K562 (cell line): Measurements from ENCODE around the gene SERPINE1. TPM values are rescaled to one million over a fixed set of nuclear protein-coding genes. Genes with fewer than 3 reads are reported as not detected.
A peak's percentile ranks its signal among the peaks of the same experiment; 100 is the strongest.

ENCODE experiments used
- CBX2 ChIP-seq: fragments of 200-600 bp; sonication (generic); IDR thresholded peaks from one replicate; pipeline ENCODE4 v1.6.1; 2012; ENCODE audit warnings: mild to moderate bottlenecking, low read length, inconsistent platforms; ENCODE audit not compliant: insufficient read depth, poor library complexity, severe bottlenecking
- CHD1 ChIP-seq: fragments of 200-600 bp; sonication (generic); IDR thresholded peaks from one replicate; pipeline ENCODE4 v1.6.1; 2012; ENCODE audit warnings: mild to moderate bottlenecking, moderate library complexity, low read length, inconsistent platforms
- CHD4 ChIP-seq: fragments of 200-600 bp; sonication (generic); IDR thresholded peaks from 3 replicates; pipeline ENCODE4 v1.6.1; 2012; ENCODE audit warnings: low read depth, mild to moderate bottlenecking, mixed read lengths, low read length, inconsistent platforms; ENCODE audit not compliant: insufficient read depth, insufficient replicate concordance, poor library complexity, severe bottlenecking
- CSDE1 ChIP-seq, 2 experiments: fragments of 450-650 bp; IDR thresholded peaks; 2 replicates each; pipeline ENCODE4 v1.6.1; 2016; ENCODE audit warnings: mild to moderate bottlenecking in 1 of 2
- CTBP1 ChIP-seq: fragments of 450-650 bp; IDR thresholded peaks from 2 replicates; pipeline ENCODE4 v1.6.1; 2016; ENCODE audit warnings: borderline replicate concordance
- E2F3 ChIP-seq: fragments of 250-450 bp; sonication (Bioruptor Pico); IDR thresholded peaks from 2 replicates; pipeline ENCODE4 v1.4.0; 2020; ENCODE audit warnings: mild to moderate bottlenecking
- ELF4 ChIP-seq: fragments of 450-650 bp; formaldehyde crosslinking; IDR thresholded peaks from 2 replicates; pipeline ENCODE4 v1.4.0; 2022; ENCODE audit warnings: missing genetic modification characterization
- FOXP1 ChIP-seq: sonication (generic); formaldehyde crosslinking; IDR thresholded peaks from 2 replicates; pipeline ENCODE4 v1.8.0; 2022; ENCODE audit warnings: mild to moderate bottlenecking, missing genetic modification reagents
- KAT2B ChIP-seq: IDR thresholded peaks from one replicate; pipeline ENCODE4 v1.6.1; 2012; ENCODE audit warnings: low read depth, mild to moderate bottlenecking, control low read depth, inconsistent platforms, low read length, moderate library complexity
- MIER1 ChIP-seq: fragments of 450-650 bp; IDR thresholded peaks from 2 replicates; pipeline ENCODE4 v1.6.1; 2016; ENCODE audit warnings: antibody characterized with exemption, mild to moderate bottlenecking, low read depth
- PHF20 ChIP-seq: fragments of 450-650 bp; IDR thresholded peaks from 2 replicates; pipeline ENCODE4 v1.6.1; 2018; ENCODE audit not compliant: partially characterized antibody
- POU5F1 ChIP-seq: fragments of 150-350 bp; IDR thresholded peaks from 2 replicates; pipeline ENCODE4 v1.6.1; 2014; ENCODE audit warnings: borderline replicate concordance, low read length, low read depth, mild to moderate bottlenecking; ENCODE audit not compliant: partially characterized antibody
- SREBF2 ChIP-seq: sonication (generic); formaldehyde crosslinking; IDR thresholded peaks from 2 replicates; pipeline ENCODE4 v1.4.0; 2020; ENCODE audit warnings: mild to moderate bottlenecking, missing genetic modification reagents
- TAF15 ChIP-seq: fragments of 200-400 bp; formaldehyde crosslinking; IDR thresholded peaks from 2 replicates; pipeline ENCODE4 v1.6.1; 2017; ENCODE audit warnings: mild to moderate bottlenecking, low read depth, low read length, moderate library complexity
- ZNF232 ChIP-seq: sonication (generic); formaldehyde crosslinking; IDR thresholded peaks from 2 replicates; pipeline ENCODE4 v1.8.0; 2022; ENCODE audit warnings: mild to moderate bottlenecking, missing genetic modification reagents
- ZNF561 ChIP-seq: fragments of 450-650 bp; formaldehyde crosslinking; conservative IDR thresholded peaks from 2 replicates; pipeline ENCODE4 v1.4.0; 2020; ENCODE audit warnings: mild to moderate bottlenecking, moderate library complexity
- ZSCAN32 ChIP-seq: fragments of 450-650 bp; formaldehyde crosslinking; IDR thresholded peaks from 2 replicates; pipeline ENCODE4 v1.4.0; 2020; ENCODE audit warnings: mild to moderate bottlenecking, moderate library complexity
- polyA plus RNA-seq, 8 experiments: library from polyadenylated mRNA; depleted of rRNA in 4 of 8; stranded (reverse) in 5 of 8; unstranded in 3 of 8; fragments of >200 nt; fragmentation: Nextera tagmentation in 2 of 8; fragmentation: Illumina TruSeq in 1 of 8; extraction: Ambion mirVana in 2 of 8; extraction: Trizol in 1 of 8; gene quantifications; 2 replicates each; pipeline versions ENCODE4 v1.2.1 to v1.2.3, GENCODE V29; 2011 to 2014; ENCODE audit warnings: inconsistent platforms in 1 of 8, missing spikeins in 1 of 8
- total RNA-seq, 7 experiments: library from RNA; depleted of rRNA in 6 of 7; stranded (reverse); fragments of >200 nt in 6 of 7; fragmentation: Illumina TruSeq in 2 of 7; extraction: Trizol in 2 of 7; gene quantifications; 2 replicates each; pipeline versions ENCODE4 v1.2.1 to v1.2.3, GENCODE V29; 2011 to 2021; ENCODE audit warnings: low replicate concordance in 1 of 7
- TF ChIP-seq, protein P1 (sequence below), 2 experiments: IDR thresholded peaks in 1 of 2; conservative IDR thresholded peaks in 1 of 2; 2 replicates each; pipeline ENCODE4 v1.6.1; 2016; ENCODE audit warnings: low read depth in 2 of 2, mild to moderate bottlenecking in 1 of 2, missing compliant biosample characterization in 1 of 2, missing genetic modification characterization in 1 of 2, moderate library complexity in 1 of 2
- TF ChIP-seq, protein P2 (sequence below): fragments of 150-350 bp; IDR thresholded peaks from 2 replicates; pipeline ENCODE4 v1.6.1; 2014; ENCODE audit warnings: low read depth, mild to moderate bottlenecking, low read length, borderline replicate concordance

SERPINE1 gene
- total and polyA plus RNA-seq, 9 of the 15 experiments (the other 6 are each of a cell fraction or from before 2014, with no cell fraction given), result 0.22 to 4.8 (median 0.91) TPM

- TF ChIP-seq, protein P1, sequence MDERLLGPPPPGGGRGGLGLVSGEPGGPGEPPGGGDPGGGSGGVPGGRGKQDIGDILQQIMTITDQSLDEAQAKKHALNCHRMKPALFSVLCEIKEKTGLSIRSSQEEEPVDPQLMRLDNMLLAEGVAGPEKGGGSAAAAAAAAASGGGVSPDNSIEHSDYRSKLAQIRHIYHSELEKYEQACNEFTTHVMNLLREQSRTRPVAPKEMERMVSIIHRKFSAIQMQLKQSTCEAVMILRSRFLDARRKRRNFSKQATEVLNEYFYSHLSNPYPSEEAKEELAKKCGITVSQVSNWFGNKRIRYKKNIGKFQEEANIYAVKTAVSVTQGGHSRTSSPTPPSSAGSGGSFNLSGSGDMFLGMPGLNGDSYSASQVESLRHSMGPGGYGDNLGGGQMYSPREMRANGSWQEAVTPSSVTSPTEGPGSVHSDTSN (CRISPR knock-in tag; IDR thresholded peaks at IDR 0.05; ENCODE audit: low read depth), result peak; percentile 32
- TF ChIP-seq, protein P1 (tag; conservative IDR thresholded peaks at IDR 0.05; ENCODE audit: low read depth), result no peak
- TF ChIP-seq ZSCAN32 (CRISPR knock-in tag) (no peak), POU5F1 (no peak), MIER1 (peak; percentile 97), CTBP1 (peak; percentile 92), TAF15 (no peak), CHD4 (no peak), PHF20 (no peak), ZNF561 (CRISPR knock-in tag) (no peak), ZNF232 (CRISPR knock-in tag) (peak; percentile 98), SREBF2 (peak; percentile 53; the same call in 1 of the 2 replicates), CHD1 (no peak), E2F3 (CRISPR knock-in tag) (no peak; the same call in none of the 2 replicates), CBX2 (no peak), CSDE1 (IDR thresholded peaks at IDR 0.05) (no peak), ELF4 (CRISPR knock-in tag) (no peak), KAT2B (no peak), FOXP1 (CRISPR knock-in tag) (peak; percentile 99)
- TF ChIP-seq, protein P2, sequence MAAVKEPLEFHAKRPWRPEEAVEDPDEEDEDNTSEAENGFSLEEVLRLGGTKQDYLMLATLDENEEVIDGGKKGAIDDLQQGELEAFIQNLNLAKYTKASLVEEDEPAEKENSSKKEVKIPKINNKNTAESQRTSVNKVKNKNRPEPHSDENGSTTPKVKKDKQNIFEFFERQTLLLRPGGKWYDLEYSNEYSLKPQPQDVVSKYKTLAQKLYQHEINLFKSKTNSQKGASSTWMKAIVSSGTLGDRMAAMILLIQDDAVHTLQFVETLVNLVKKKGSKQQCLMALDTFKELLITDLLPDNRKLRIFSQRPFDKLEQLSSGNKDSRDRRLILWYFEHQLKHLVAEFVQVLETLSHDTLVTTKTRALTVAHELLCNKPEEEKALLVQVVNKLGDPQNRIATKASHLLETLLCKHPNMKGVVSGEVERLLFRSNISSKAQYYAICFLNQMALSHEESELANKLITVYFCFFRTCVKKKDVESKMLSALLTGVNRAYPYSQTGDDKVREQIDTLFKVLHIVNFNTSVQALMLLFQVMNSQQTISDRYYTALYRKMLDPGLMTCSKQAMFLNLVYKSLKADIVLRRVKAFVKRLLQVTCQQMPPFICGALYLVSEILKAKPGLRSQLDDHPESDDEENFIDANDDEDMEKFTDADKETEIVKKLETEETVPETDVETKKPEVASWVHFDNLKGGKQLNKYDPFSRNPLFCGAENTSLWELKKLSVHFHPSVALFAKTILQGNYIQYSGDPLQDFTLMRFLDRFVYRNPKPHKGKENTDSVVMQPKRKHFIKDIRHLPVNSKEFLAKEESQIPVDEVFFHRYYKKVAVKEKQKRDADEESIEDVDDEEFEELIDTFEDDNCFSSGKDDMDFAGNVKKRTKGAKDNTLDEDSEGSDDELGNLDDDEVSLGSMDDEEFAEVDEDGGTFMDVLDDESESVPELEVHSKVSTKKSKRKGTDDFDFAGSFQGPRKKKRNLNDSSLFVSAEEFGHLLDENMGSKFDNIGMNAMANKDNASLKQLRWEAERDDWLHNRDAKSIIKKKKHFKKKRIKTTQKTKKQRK, result no peak
Measured at GRCh38 chr7:101165075-101165957, 38.4 kb downstream of the SERPINE1 start, which contains the start of gene VGF (continued).
